Measurements from ENCODE around the gene MRNIP.
"Not testable (repeated sequence)": the region's sequence is repeated elsewhere in the genome, so short reads cannot be mapped to it uniquely, and the experiment has no call there.

MRNIP gene

DNA sequence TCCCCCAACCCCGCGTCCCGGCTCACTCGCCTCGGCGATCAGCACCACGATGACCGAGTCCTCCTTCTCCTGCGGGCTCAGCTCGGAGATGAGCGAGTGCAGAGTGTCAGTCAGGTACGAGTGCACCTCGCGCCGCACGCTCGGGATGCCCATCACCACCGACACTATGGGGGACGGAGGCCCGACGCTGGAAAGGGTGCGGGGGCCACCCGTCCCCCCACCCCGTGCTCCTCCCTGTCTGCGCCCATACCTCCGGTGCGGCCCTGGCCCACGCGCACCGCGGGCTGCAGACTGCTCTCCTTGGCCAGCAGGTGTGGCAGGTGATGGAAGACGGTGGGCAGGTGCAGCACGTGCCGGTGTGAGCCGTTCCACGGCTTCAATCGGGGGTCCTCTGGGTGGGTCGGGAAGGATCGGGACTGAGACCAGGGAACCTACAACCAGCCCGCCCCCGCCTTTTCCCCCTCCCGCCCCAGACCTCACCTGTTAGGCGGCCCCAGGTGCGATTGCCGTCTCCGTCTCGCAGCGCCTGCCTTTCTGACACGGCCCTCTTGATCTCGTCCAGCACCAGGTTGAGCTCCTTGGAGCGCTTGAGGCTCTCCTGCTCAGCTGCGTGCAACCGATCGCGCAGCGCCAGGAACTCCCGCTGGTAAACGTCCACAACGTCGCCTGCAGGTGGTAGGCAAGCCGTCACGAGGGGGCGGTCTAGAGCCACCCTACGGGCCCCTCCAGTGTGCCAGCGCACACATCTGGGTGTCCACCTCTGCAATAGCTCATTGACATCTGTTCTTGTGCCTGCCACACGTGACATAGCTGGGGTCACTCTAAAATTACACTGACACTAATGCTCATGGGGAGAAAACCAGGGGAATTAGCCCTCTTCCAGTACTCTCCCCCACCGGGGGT is 57.1 kb downstream of the MRNIP start:
- no peak for DNase-seq

DNA sequence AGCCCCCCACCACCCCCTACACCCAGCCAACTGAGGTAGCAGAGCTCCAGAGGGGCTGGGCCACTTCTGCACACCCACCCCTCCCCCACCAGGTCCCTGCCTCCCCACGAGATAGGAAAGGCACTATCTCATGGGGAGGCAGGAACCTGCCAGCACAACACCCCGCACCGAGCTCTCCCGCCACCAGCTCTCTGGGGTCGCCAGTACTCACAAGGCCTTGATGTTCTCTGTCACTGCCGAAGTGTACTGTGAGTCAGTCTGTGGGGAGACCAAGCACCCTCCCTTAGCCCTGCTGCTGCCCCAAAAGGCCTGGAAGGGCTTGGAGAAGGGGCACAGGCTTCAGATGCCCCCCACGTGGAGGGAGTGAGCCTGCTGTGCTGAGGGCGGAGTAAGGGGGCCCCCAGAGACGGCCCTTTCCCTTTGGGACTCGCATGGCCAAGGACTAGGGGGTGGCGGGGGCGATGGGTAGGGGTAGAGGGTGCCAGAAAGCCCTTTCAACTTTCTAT is 57.9 kb downstream of the MRNIP start:
- no peak for DNase-seq

DNA sequence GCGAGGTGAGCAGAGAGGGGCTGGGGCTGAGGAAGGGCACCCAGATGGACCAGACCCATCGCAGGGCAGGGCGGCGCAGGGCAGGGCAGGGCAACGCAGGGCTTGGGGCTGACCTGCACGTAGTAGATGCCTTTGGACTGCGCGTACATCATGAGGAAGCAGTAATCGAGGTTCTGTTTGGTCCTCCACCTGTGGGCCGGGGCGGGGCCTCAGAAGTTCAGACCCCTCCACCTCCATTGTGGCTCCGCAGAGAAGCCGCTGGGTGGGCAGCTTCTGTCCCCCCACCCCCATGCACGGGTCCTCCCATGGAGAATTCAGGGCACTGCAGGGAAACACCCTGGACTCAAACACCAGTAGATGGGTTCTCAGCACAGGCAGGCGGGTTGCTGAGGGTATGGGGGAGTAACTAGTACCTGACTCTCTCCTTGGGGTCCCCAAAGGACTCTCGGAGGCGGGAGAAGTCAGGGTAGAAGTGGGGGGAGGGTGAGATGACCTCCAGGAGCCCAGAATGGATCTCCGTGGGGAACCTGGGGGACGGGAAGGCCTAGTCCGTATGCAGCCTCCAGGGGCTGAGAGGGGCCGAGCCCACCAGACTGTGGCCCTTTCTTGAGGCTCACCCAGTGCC is 58.4 kb downstream of the MRNIP start:
- DNase-seq = no peak

DNA sequence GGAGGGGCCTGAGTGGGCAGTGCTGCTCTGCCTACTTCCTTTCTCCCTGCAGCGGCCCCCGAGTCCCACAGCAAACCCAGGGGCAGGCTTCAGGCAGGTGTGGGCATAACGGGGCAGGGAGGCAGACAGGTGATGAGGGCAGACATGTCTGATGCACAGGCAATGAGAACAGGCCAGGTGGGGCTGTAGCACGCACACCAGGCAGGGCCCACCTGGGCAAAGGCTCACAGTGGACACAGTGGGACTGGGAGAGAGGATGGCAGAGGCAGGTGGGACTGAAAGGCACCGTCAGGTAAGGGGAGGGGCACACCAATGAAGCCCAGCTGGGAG is 59.0 kb downstream of the MRNIP start:
- no peak for DNase-seq

DNA sequence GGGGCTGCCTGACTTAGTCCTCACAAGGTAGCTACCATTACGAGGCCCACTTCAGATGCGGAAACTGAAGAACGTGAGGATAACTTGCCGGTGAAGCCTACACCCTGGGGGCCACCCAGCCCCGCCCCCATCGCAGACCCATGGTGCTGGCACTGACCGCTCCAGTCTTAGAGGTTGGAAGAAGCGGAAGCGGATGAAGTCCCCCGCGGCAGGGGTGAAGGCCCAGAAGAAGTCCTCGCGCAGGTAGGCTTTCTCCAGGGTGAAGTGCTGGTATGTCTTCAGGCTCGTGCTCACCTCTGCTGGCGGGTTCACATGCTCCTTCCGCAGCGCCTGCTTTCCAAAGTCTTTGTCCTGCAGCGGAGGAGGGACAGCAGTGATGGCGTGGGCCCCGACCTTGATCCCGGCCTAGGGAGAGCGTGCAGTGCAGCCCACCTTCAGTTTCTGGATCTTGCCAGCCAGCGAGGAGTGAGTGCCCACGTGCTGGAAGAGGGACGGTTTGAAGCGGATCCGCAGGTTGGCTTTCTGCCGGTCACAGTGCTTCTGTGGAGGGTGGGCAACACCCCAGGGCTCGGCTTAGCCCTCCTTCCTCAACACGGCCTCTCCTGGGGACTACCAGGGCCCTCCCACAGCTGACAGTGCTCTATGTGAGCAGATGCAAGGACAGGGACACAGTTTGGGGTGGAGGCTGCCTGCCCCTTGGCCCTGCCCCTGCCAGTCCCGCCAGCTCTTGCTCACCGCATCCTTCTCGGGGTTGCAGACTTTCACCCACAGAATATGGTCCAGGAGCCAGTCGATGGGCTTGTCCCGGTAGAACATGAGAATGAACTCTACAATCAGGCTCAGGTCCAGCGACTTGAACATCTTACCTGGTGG is 59.6 kb downstream of the MRNIP start:
- DNase-seq = no peak

DNA sequence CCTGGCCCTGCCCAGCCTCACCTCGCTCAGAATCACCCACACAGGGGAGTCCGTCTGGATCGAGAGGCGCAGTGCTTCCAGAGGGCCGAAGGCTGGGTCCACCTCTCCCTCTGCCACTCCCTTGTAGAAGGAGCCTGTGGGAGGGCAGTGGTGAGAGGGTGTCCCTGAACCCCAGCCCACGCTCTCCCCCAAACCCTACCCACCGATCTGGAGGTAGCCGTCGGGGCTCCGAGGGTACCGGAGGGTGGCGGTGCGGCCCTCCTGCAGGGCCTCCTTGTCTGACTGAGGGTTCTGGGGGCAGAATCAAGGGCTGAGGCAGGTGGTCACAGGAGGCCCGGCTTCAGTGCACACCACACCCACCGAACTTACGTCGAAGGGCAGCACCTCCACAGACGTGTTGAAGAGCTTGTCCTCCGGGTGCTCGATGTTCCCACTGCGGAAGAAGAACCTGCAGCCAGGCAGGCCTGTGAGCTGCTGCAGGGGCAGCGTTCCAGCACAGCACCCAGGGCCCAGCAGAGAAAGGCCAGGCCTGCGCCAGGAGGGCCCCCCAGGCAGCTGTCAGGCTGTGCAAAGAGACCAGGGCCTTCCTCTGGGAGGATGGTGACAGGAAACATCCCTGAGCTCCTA is 60.4 kb downstream of the MRNIP start:
- no peak for DNase-seq

DNA sequence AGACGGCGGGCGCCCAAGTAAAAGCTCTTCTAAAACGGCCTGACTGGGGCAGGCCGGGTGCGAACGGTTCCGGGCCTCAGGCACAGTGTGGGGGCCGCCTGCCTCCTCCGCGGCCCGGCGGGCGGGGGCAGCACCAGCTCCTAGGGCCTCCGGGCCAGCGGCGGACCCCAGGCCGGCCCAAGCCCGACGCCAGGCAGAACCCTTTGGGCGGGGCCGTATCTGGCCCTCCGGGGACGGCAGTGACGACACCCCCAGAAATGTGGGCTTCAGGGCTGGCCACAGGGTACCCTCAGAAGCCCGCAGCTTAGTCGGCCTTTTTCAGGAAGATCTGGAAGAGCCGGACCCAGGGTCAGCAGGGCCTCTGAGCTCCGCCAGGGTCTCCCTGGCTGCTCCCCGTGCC is 60.9 kb downstream of the MRNIP start:
- DNase-seq = no peak

DNA sequence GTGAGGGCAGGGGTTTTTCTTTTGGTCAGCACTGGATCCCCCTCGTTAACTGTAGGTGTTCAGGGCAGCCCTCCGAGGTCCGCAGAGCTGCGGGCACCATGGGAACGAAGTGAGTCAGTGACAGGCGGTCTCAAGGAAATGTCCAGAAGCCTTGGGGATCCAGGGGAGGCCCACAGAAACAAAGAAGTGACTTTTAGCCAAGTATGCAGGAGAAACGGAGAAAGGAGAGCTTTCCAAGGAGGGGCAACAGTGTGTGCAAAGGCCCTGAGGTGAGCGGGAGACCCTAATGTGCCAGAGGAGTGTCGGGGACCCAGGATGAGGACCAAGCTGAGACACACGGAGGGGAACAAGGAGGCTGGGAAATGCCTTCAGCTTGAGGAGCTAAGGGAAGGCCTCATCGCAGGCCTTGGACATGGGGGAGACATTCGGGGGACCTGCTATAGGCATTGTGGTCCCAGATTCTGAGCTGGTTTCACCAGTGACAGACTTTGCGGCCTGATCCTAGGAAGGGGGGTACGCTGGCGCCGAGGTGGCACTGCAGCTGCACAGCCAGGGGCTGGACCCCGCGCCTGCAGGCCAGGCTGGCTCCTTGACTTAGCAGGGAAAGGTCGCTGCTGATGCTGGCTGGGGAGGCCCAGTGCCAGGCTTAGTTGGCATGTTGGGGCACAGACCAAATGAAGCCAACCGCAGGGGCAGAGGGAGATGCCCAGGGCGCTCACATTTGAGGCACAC is 61.6 kb downstream of the MRNIP start:
- DNase-seq = no peak

DNA sequence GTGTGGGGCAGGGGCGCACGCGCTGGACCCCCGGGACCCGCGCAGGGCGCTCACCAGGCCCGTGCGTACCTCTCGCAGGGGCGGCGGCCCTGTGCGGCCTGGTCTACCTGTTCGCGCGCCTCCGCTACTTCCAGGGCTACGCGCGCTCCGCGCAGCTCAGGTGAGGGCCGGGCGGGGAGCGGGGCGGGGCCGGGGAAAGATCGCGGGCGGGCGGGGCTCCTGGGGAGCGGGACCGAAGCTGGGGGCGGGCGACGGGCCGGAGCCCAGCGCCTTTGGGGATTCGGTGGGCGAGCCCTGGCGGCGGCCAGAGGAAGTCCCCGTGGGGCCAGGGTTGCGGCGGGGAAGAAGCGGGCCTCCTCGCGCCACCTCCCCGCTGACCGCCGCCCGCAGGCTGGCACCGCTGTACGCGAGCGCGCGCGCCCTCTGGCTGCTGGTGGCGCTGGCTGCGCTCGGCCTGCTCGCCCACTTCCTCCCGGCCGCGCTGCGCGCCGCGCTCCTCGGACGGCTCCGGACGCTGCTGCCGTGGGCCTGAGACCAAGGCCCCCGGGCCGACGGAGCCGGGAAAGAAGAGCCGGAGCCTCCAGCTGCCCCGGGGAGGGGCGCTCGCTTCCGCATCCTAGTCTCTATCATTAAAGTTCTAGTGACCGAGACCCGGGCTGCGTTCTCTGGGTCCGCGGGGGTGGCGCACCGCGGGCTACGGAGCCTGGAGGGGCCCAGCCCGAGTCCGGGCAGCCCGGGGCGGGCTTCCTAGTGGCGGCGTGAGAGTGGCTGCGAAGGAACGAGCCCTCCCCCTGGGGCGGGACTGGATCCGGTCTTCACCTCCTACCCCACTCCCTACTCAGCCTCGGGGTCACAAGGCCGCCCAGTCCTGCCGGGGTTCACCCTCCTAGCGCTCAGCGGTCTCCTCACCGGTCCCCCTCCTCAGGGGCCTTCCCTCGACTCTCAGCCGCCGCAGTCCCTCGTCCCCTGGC is 62.5 kb downstream of the MRNIP start:
- peak; percentile 88 for DNase-seq

DNA sequence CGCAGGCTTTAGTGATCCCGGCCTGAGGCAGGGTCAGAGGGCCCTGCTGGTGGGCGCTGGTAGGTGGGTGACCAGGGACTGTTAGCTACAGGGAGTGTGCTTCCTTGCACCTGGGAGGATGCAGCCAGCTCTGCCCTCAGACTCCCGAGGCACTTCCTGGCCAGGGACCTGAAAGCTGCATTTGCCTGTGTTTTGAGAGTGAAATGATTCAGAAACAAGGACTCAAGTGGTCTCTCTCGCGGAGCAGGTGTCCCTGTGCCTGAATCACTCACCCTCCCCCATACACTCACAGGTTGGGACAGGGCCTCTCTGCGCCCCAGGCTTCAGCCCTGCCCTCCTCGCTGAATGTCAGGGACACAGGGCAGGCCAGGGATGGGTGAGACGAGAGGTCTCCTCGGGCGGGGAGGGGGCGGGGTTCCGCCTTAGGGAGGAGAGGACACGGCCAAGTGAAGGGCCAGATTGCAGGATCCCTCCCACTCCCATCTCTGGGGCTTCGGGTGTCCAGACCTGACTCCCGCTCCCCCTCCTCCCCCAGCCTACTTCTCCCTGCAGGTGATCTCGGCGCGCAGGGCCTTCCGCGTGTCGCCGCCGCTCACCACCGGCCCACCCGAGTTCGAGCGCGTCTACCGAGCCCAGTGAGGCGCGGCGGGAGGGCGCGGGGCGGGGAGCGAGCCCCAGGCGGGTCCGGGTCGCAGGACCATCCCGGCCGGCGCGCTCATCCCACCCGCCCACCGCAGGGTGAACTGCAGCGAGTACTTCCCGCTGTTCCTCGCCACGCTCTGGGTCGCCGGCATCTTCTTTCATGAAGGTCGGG is 63.4 kb downstream of the MRNIP start:
- DNase-seq = peak; percentile 31

DNA sequence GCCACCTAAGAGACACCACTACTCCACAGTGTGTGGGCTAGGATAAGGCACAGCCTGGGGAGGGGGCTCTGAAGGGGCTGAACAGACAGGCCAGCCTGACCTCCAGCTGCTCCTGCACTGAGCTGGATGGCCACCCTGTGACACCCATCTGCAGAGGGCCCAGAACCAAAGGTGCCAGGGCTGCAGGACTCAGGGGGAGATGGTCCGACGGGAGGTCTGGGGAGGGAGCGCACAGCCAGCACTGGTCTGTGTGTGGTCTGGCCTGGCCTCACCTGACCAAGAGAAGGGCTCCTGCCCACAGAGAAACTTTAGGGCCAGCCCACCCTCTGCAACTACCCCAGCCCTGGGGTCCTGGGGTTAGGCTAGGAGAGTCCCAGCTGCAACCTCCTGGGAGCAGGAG is 64.0 kb downstream of the MRNIP start:
- no peak for DNase-seq

DNA sequence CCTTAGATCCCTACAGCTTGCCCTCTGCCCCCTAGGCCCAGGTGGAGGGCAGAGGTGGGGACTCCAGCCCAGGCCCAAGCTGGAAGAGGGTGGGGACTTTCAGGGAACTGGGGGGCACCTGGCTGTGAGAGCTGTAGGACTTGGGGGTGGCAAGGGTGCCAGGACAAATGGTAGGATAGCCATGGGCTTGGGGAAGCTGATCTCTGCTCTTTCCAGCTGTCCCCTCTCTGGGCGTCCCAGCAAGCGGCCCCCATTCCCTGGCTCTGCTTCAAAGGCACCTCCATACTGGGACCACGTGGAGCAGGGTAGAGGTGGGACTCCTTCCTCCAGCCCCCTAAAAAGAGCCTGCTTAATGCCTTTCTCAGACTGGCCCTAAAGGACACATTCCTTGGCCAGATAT is 64.4 kb downstream of the MRNIP start:
- no peak for DNase-seq

DNA sequence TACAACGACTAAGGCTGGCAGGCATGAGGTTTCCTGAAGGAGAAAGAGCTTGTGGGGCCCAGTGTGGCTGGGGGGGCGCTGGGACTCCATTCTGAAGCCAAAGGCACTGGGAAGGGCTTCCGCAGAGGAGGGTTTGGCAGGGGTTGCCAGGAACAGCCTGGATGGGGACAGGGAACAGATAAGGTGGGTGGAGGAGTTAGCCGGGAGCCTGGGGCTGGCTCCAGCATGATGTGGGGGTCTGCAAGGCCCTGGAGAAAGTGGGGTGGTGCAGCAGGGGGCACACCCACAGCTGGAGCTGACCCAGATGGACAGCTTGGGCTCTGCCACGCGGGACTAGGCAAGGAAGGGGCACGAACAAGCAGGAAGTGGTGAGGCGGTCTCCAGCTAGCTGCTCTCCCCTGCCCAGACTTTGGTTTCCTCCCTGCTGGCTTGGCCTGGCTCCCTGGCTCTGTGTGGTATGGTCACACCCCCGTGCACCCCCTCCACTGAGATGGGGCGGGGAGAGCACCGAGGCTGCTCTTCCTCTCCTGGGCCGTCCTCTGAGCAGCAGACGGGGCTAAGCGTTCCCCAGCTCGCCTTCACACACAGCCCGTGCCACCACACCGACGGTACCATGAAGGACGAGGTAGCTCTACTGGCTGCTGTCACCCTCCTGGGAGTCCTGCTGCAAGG is 65.0 kb downstream of the MRNIP start, which contains the start of gene LTC4S:
Gene LTC4S, plus strand, starts transcription at position 519 of the 672 bp plus-strand sequence. Its CDS starts 95 bp downstream, at position 614.
- DNase-seq = no peak

DNA sequence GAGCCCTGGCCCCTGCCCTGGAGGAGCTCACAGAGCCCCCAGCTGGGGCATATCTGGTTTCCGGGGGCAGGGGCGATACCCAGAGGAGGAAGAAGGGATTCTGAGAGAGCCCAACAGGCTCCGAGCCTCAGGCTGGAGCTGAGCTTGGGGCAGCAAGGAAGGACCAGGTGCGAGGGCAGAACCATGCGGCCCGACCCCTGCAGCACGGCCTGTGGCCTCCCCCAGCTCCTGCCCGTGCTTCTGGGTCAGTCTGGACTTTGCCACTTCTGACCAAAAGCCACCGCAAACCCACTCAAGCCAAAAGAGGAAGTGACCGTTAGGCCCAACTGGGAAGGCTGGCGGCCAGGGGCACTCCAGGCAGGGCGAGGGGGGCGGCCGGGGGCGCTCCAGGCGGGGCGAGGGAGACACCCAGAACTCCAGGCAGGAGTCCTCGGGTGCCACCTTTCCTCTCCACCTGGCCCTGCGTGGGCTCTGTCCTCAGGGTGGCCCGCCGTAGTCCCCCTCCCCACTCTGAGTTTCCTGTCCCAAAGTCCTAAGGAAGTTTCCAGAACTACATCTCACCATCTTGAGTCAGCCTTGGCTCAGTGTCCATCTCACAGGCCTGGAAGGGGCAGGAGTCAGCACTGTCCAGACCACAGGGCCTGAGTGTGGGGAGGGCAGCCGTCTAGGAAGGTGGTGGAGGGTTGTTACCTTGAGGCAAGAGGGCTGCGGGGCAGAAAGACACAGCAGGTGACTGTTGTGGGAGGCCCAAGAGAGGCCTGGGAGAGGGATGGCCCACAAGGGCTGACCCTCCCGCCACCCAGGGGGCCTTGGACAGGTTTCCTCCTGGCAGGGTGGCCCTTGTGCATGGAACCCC is 65.8 kb downstream of the MRNIP start:
- DNase-seq = no peak

DNA sequence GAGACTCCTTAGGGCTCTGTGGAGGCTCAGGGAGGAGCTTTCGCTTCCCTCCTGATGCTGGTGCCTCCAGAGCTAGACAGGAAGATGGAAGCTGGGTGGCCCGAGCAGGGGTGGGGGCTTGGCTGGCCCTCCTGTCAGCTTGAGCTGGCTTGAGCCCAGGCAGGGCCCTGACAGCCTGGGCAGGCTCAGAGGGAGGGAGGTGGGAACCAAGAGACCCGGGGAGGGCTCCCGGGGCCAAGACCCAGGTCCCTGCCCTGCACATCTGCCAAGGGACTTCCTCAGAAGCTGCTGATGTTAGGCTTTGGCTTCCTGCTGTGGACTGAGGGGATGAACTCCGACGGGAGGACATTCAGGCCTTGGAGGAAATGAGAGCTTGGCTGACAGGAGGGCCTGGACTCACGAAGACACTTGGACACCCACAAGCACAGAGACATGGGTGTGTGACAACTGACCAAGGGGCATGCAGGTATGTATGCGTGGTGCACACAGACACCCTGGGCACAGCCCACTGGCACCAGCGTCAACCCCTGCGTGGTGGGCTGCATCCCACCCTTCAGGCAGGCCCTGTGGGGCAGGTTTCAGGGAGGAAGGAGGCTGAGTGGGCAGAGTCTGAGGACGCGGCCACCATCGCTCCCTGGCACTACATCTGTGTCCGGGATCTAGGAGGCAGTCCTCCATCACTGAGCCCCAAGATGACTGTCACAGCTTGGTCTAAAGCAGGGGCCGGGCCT is 66.6 kb downstream of the MRNIP start:
- DNase-seq = no peak

DNA sequence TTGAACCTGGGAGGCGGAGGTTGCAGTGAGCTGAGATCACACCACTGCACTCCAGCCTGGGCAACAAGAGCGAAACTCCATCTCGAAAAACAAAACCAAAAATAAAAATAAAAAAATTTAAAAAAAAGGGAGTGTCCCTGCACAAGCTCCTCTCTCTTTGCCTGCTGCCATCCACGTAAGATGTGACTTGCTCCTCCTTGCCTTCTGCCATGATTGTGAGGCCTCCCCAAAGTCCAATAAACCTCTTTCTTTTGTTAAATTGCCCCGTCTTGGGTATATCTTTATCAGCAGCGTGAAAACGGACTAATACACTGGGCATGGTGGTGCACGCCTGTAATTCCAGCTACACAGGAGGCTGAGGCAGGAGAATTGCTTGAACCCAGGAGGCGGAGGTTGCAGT is 69.3 kb downstream of the MRNIP start:
- DNase-seq = not testable (repeated sequence)

DNA sequence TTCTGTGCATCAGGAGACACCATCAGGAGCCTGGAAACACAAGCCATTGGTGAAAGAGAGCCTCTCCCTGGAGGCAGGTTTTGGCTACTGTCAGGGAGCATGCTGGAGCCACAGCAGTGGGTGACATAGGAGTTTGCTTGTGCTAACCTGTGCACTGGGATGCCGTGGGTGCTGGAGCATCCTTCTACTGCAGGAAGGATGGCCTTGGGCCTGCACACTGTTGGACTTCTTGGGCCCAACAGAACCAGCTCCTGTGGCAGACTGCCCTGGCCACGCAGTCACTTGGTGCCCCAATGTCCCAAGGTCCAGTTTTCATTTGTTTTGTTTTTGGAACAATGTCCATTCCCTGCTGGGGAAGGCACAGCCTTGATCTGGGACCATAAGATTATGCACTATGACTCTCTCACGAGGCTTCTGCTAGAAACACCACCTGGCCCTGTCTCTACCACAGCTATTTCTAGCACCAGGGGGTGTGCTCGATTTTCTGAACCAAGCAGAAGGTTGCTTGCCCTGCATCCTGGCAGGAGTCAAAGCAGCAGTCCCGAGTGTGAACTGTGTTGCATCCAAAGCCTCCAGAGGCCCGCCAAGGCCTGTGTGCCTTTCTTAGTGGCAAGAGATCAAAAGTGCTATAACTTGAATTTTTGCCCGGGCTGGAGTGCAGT is 70.3 kb downstream of the MRNIP start:
- no peak for DNase-seq
